Stimulated activated CD8-positive, alpha-beta memory T cell treated with anti-CD3 and anti-CD28 coated beads, Interleukin-4, amount 100 ng/mL, for 1 hour (primary cell): Measurements from ENCODE around the gene SLAMF6.
"Not testable (repeated sequence)": the region's sequence is repeated elsewhere in the genome, so short reads cannot be mapped to it uniquely, and the experiment has no call there.

ENCODE experiments used
- DNase-seq, 2 donors: peaks; one replicate each; pipeline ENCODE4 v3.0.0-alpha.2; 2020; ENCODE audit warnings: low read depth in 2 of 2, low spot score in 1 of 2

Gene SLAMF6

DNA sequence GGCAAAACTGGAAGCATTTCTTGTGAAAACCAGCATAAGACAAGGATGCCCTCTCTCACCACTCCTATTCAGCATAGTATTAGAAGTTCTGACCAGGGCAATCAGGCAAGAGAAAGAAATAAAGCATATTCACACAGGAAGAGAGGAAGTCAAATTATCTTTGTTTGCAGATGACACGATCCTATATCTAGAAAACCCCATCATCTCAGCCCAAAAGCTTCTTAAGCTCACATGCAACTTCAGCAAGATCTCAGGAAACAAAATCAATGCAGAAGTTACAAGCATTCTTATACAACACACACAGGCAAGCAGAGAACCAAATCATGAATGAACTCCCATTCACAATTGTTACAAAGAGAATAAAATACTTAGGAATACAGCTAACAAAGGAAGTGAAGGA, 7.1 kb downstream of the SLAMF6 start:
- DNase-seq: not testable (repeated sequence)

GRCh38 chr1:160504651-160505050, 18.4 kb downstream of the SLAMF6 start:
- no peak for DNase-seq

GRCh38 chr1:160503087-160503486, 20.0 kb downstream of the SLAMF6 start:
- no peak for DNase-seq

GRCh38 chr1:160500321-160500990, 22.6 kb downstream of the SLAMF6 start:
- no peak for DNase-seq

DNA sequence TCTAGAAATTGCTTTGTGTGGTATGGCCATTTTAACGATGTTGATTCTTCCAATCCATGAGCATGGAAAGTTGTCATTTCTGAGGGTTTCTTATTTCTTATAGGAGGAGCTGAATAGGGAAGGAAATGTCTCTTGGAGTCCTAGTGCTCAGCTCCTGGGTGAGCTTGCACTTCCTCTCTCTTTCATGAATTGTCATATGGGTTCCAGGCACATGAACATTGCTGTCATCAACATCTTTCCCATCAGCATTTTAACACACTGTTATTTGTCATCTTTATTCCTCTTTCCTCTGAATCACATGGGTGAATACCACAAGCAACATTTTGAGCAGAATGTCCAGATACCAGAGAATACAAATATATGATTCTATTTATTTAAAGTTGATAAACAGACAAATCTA, 23.4 kb downstream of the SLAMF6 start:
- DNase-seq: no peak

DNA sequence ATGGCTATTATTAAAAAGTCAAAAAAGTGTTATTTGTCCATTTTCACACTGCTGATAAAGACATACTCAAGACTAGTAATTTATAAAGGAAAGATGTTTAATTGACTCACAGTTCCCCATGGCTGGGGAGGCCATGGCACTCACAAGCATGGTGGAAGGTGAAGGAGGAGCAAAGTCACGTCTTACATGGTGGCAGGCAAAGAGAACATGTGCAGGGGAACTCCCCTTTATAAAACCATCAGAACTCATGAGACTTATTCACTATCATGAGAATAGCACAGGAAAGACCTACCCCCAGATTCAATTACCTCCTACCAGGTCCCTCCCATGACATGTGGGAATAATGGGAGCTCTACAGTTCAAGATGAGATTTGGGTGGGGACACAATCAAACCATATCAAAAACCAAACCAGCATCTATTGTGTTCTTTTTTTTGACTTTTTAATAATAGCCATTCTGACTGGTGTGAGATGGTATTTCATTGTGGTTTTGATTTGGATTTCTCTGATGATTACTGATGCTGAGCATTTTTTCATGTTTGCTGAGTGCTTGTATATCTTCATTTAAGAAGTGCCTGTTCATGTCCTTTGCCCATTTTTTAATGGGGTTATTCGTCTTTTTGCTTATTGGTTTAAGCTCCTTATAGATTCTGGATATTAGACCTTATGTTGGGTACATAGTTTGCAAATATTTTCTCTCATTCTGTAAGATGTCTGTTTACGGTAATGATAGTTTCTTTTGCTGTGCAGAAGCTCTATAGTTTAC, 24.6 kb downstream of the SLAMF6 start:
- not testable (repeated sequence) for DNase-seq

- no peak for DNase-seq
Observed at GRCh38 chr1:160496334-160496733, 26.7 kb downstream of the SLAMF6 start.

DNA sequence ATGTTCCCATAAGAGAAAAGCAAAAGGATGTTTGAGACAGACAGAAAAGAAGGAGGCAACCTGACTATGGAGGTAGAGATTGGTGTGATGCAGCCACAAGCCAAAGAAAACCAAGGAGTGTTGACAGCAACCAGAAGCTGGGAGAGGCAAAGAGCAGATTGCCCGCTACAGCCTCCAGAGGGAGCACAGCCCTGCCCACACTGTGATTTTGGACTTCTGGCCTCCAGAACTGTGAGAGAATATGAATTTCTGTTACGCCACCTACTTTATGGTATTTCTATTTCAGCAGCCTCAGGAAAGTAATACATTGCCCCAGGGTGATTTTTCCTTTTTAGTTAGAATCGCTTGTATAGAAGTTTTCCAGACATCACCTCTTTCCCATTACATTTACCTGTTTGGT, 28.4 kb downstream of the SLAMF6 start:
- DNase-seq: no peak

GRCh38 chr1:160492617-160493016, 30.4 kb downstream of the SLAMF6 start:
- DNase-seq: no peak

GRCh38 chr1:160491981-160492380, 31.1 kb downstream of the SLAMF6 start:
- no peak for DNase-seq

GRCh38 chr1:160491017-160491416, 32.0 kb downstream of the SLAMF6 start:
- DNase-seq: no peak

DNA sequence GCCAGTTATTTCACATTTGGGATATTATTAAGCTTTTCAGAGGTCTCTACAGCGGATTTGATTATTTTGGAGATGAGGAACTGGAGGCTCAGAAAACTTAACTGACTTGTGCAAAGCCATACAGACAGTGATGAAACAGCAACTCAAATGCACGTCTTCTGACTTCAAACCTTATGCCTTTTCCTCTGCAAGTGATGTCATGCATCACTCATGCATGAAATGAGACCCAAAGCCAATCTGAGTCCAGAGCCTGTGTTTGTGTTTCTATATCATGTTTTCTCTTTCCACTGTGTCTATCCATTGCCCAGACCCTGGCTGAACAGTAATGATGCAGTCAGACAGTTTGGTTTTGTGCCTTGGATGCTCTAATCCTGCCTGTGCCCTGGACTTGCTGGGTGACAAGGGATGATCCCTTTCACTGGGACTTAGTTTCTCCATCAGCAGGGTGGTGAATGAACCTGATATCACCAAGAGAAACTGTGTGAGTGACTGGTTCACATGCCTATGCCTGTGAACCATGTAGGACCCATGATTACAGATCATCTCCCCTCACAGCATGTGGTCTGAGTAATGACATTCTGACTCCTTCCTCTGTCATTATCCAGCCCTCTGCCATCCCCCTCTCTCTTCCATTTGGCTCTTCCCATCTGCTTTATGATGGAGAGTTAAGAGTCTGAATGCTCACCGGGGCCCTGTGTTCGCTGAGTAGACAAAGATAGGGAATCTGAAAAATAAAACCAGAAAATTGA, 33.4 kb downstream of the SLAMF6 start:
- no peak for DNase-seq

DNA sequence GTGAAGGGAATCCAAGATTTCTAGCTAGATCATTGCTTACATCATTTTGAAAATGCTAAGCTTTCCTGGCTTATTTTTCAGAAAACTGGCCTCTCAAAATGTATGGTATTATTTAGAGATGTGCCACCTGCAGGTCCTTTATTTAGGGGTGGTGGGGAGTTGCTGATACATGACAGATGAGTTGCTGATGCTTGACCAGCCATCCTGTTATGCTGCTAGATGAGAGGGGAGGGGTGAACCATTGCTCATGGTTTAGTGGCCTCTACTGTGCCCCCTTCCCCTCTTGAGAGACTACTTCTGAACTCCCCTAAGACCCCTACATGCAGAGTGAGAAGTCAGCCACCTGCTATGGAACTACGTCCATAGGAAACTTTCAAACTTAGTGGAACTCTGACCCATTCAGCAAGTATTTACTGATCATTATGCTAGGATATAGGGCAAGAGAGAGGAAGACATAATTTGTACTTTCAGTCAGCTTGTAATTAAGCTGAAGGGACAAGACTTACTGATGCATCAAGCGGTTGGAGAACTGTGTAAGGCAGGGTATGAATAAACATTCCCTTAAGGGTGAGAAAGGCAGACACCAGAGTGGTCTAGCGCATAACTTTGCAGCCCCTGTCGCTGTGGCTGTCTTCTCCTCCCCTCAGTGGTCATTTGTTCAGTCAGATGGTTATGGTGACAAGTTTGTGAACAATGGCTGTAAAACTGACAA, 34.6 kb downstream of the SLAMF6 start:
- DNase-seq: no peak

- no peak for DNase-seq
Observed at GRCh38 chr1:160486453-160486852, 36.6 kb downstream of the SLAMF6 start.

GRCh38 chr1:160483505-160484185, 39.4 kb downstream of the SLAMF6 start:
- DNase-seq: no peak

DNA sequence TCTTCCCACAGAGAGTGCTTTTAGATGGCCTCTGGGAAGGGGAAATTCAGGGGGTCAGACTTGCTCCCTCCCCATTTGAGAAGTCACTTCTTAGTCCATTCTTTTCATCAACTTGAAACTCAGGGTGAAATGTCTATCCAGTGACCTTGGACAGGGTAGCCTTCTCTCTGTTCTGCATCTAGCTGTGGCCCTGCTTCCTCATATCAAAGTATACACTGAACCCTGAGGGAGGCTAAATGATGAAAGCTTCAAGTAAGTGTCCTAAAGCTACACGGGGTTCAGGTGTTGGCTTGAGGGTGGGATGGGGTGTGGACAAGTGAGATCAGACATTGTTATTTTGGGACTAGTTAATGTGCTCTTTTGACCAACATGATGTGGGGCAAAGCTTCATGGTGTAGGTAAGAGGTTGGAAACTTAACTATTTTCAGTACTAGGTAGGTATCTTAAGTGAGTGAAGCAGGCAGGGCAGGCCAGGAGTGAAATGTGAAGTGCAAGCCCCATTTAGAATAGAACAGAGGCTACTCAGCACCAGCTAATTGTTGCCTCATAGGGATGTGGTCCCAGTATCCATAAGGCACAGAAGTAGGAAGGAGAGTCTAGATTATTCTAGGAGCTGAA, 41.0 kb downstream of the SLAMF6 start:
- DNase-seq: no peak

DNA sequence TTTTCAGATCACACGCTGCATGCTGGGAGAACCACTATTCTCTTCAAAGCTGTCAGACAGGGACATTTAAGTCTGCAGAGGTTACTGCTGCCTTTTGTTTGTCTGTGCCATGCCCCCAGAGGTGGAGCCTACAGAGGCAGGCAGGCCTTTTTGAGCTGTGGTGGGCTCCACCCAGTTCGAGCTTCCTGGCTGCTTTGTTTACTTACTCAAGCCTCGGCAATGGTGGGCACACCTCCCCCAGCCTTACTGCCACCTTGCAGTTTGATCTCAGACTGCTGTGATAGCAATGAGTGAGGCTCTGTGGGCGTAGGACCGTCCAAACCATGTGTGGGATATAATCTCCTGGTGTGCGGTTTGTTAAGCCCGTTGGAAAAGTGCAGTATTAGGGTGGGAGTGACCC, 42.3 kb downstream of the SLAMF6 start:
- not testable (repeated sequence) for DNase-seq

GRCh38 chr1:160479091-160479490, 44.0 kb downstream of the SLAMF6 start:
- DNase-seq: not testable (repeated sequence)

DNA sequence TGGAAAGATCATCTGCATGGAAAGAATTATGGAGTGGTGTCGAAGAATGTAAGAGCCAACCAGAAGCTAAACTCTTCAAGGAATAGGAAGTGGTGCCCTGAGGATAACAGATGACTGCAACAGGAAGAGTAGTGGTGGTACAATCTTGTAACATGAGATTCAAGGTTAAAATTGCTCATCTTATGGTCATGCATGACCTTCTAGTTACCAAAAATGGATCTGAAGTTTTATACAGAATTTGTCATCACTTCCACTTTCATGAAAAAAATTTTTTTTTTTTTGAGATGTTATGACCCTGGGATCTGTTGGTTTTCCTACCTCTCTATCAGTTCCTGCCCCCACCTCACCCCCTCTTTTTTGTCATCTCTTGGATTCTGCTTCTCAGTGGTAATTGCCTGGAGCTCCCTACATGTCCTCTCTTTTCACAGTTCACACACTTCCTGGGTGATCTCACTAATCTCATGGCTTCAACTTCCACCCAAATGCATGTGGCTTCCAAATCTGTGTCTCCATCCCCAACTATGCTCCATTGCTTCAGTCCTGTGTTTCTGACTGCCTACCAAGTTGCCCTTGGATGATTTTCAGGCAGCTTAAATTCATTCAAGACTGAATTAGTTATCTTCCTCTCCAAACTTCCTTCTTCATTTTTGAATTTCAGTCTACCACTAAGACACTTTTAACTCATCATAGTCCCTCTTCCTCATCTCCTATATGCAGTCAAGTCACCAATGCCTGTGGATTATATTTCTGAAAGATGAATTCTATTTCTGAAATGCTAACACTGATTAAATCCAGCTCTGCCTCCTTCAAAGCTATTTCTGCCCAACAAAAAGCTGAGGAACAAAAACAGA, 48.4 kb downstream of the SLAMF6 start:
- DNase-seq: no peak
